PC-3 (cell line): ENCODE measurements around the gene PCDHA1. TPM values are rescaled to one million over a fixed set of nuclear protein-coding genes. Genes with fewer than 3 reads are reported as not detected.
"Not testable (repeated sequence)": the region's sequence is repeated elsewhere in the genome, so short reads cannot be mapped to it uniquely, and the experiment has no call there.

Experiments
- ATAC-seq: fragments of 200-7000 bp; cut with Tn5 transposase; 2 replicates; pipeline ENCODE4 v1.9.1; 2020; ENCODE audit warnings: mild to moderate bottlenecking, moderate library complexity
- BruUV-seq: library from RNA; stranded (reverse); fragments of 400-500 nt; replicated peaks from 2 replicates; lab custom pipeline; 2021; lab: Mats Ljungman, UMichigan
- CTCF ChIA-PET: fragments of 300-600 bp; sonication (Branson Sonifier 250); formaldehyde crosslinking; loops from one replicate; lab custom pipeline; 2022; ENCODE audit warnings: antibody characterized with exemption; lab: Charles Lee
- POLR2A ChIA-PET: fragments of 300-600 bp; sonication (Branson Sonifier 250); formaldehyde crosslinking; loops from one replicate; lab custom pipeline; 2022; ENCODE audit warnings: antibody characterized with exemption; ENCODE audit not compliant: unreplicated experiment; lab: Charles Lee
- DNase-seq: peaks from one replicate; pipeline ENCODE4 v3.0.0-alpha.2; 2015
- H2AFZ ChIP-seq: fragments of 300-600 bp; sonication (generic); 2 replicates; pipeline ENCODE4 v1.6.0; 2016; ENCODE audit warnings: antibody characterized with exemption, low read length
- H3F3A ChIP-seq: fragments of 300-600 bp; sonication (generic); one replicate; pipeline ENCODE4 v1.6.0; 2017; ENCODE audit warnings: antibody characterized with exemption, low read length, control low read depth, mild to moderate bottlenecking; ENCODE audit not compliant: unreplicated experiment
- H3K27ac ChIP-seq: fragments of 300-600 bp; sonication (generic); 2 replicates; pipeline ENCODE4 v1.5.1; 2016; ENCODE audit warnings: mild to moderate bottlenecking, low read length
- H3K27me3 ChIP-seq: fragments of 300-600 bp; sonication (generic); 2 replicates; pipeline ENCODE4 v1.6.1; 2016; ENCODE audit warnings: low read length, mixed read lengths
- H3K36me3 ChIP-seq: fragments of 300-600 bp; sonication (generic); 2 replicates; pipeline ENCODE4 v1.6.1; 2016; ENCODE audit warnings: low read depth, mixed run types, low read length, mixed read lengths
- H3K4me1 ChIP-seq: fragments of 300-600 bp; sonication (generic); 2 replicates; pipeline ENCODE4 v1.5.1; 2016; ENCODE audit warnings: low read length; ENCODE audit not compliant: insufficient read depth
- H3K4me2 ChIP-seq: fragments of 300-600 bp; sonication (generic); 2 replicates; pipeline ENCODE4 v1.6.0; 2016; ENCODE audit warnings: low read length
- H3K4me3 ChIP-seq: fragments of 300-600 bp; sonication (generic); 2 replicates; pipeline ENCODE4 v1.5.1; 2016; ENCODE audit warnings: mild to moderate bottlenecking, low read length, mixed read lengths
- H3K79me2 ChIP-seq: fragments of 300-600 bp; sonication (generic); 2 replicates; pipeline ENCODE4 v1.6.1; 2017; ENCODE audit warnings: low read length, mixed read lengths
- H3K9ac ChIP-seq: fragments of 300-600 bp; sonication (generic); 2 replicates; pipeline ENCODE4 v1.6.0; 2016; ENCODE audit warnings: mild to moderate bottlenecking, low read length
- H3K9me2 ChIP-seq: fragments of 300-600 bp; sonication (generic); replicated peaks from 2 replicates; pipeline ENCODE4 v1.6.1; 2016; ENCODE audit warnings: mixed run types, low read length, mixed read lengths
- H3K9me3 ChIP-seq: fragments of 300-600 bp; sonication (generic); 2 replicates; pipeline ENCODE4 v1.6.1; 2016; ENCODE audit warnings: low read length, mixed read lengths
- H4K20me1 ChIP-seq: fragments of 300-600 bp; sonication (generic); 2 replicates; pipeline ENCODE4 v1.6.1; 2016; ENCODE audit warnings: low read length, mixed read lengths
- EZH2 ChIP-seq: fragments of 300-600 bp; sonication (generic); IDR thresholded peaks from one replicate; pipeline ENCODE4 v1.6.1; 2017; ENCODE audit warnings: antibody characterized with exemption, mild to moderate bottlenecking, low read length; ENCODE audit not compliant: unreplicated experiment
- EZH2phosphoT487 ChIP-seq: fragments of 300-600 bp; sonication (generic); IDR thresholded peaks from 2 replicates; pipeline ENCODE4 v1.6.1; 2018; ENCODE audit warnings: mild to moderate bottlenecking, antibody characterized with exemption, low read length, borderline replicate concordance
- intact Hi-C: fragments of 100-400 bp; cut with micrococcal nuclease; formaldehyde crosslinking; loops from 2 replicates; pipeline ENCODE4 v1.9.0; 2023
- total RNA-seq: library from RNA; depleted of rRNA; stranded (reverse); fragments of >200 nt; gene quantifications from 2 replicates; pipeline ENCODE4 v1.2.3, GENCODE V29; 2014
- TF ChIP-seq, protein P1 (sequence below): fragments of 300-600 bp; sonication (generic); conservative IDR thresholded peaks from 2 replicates; pipeline ENCODE4 v1.5.1; 2017; ENCODE audit warnings: antibody characterized with exemption, low read depth, mild to moderate bottlenecking, low read length

PCDHA1 gene
- total RNA-seq, 1 experiment from 2014 or later: not detected

DNA sequence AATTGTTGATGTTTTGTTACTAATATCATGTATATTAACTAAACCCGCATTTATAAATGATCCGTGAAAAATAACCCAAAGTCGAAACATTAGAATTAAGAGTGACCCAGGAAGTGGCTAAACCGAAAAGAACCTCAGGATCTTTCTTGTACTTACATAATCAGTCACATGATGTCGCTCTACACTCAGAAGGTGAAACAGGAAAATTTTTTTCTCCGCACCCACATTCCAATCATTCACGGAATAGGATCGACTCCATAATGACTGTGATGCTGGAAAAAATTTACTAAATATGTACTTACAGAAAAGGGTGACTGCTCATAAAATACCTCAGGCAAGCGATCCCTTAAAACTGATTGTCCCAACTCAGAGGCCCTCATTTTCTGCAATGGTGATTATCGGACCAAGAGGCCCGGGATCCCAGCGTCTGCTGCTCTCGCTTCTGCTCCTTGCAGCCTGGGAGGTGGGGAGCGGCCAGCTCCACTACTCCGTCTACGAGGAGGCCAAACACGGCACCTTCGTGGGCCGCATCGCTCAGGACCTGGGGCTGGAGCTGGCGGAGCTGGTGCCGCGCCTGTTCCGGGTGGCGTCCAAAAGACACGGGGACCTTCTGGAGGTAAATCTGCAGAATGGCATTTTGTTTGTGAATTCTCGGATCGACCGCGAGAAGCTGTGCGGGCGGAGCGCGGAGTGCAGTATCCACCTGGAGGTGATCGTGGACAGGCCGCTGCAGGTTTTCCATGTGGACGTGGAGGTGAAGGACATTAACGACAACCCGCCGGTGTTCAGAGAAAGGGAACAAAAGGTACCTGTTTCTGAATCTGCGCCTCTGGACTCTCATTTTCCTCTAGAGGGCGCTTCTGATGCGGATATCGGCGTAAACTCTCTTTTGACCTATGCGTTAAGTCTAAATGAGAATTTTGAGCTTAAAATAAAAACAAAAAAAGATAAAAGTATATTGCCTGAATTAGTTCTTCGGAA, 89.4 kb downstream of the PCDHA1 start, which contains the start of gene PCDHA12:
PCDHA12 (plus strand) TSS at position 224 of the 981 bp plus-strand sequence; CDS start at position 389, 165 bp downstream.
- ChIA-PET POLR2A (interaction anchor here (0.7 kb wide), 1 partner anchor 52 kb away, joined by 3 read pairs; no protein-coding TSS in a partner anchor), CTCF (interaction anchor here (0.5 to 1.4 kb wide), 3 partner anchors 34 to 165 kb away, joined by 4 to 17 read pairs (median 4); partner anchors contain the start of gene PCDHAC2)
- H3K4me3 ChIP-seq: peak within 1 kb of the TSS; percentile 86
- H3K27me3 ChIP-seq: no peaks in the 10 kb centered on the region
- no peaks in the 10 kb centered on the region for H3F3A ChIP-seq
- peak; percentile 82 for DNase-seq
- peak; percentile 80 for ATAC-seq
- no peaks in the 10 kb centered on the region for H4K20me1 ChIP-seq
- TSS peak; percentile 87 for BruUV-seq
- intact Hi-C loops: loop anchor here (1.0 to 2.0 kb wide), 4 partner anchors 34 to 165 kb away; partner anchors contain the start of genes PCDHA4, PCDHA8 and PCDHAC1
- no peaks in the 10 kb centered on the region for H3K9me3 ChIP-seq
- peaks cover 14% of the 10 kb centered on the region for H3K4me1 ChIP-seq
- H3K79me2 ChIP-seq: peaks cover 9% of the 10 kb centered on the region; the same call in 1 of the 2 replicates
- peak within 1 kb of the TSS; percentile 96 for H2AFZ ChIP-seq
- peak within 1 kb of the TSS; percentile 89 for H3K4me2 ChIP-seq
- H3K9me2 ChIP-seq: no peaks in the 10 kb centered on the region
- H3K9ac ChIP-seq: peak within 1 kb of the TSS; percentile 70
- TF ChIP-seq EZH2phosphoT487: no peak
- TF ChIP-seq, protein P1, sequence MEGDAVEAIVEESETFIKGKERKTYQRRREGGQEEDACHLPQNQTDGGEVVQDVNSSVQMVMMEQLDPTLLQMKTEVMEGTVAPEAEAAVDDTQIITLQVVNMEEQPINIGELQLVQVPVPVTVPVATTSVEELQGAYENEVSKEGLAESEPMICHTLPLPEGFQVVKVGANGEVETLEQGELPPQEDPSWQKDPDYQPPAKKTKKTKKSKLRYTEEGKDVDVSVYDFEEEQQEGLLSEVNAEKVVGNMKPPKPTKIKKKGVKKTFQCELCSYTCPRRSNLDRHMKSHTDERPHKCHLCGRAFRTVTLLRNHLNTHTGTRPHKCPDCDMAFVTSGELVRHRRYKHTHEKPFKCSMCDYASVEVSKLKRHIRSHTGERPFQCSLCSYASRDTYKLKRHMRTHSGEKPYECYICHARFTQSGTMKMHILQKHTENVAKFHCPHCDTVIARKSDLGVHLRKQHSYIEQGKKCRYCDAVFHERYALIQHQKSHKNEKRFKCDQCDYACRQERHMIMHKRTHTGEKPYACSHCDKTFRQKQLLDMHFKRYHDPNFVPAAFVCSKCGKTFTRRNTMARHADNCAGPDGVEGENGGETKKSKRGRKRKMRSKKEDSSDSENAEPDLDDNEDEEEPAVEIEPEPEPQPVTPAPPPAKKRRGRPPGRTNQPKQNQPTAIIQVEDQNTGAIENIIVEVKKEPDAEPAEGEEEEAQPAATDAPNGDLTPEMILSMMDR: peak; percentile 67
- H3K36me3 ChIP-seq: no peaks in the 10 kb centered on the region
- peak within 1 kb of the TSS; percentile 42; the same call in 1 of the 2 replicates for H3K27ac ChIP-seq

DNA sequence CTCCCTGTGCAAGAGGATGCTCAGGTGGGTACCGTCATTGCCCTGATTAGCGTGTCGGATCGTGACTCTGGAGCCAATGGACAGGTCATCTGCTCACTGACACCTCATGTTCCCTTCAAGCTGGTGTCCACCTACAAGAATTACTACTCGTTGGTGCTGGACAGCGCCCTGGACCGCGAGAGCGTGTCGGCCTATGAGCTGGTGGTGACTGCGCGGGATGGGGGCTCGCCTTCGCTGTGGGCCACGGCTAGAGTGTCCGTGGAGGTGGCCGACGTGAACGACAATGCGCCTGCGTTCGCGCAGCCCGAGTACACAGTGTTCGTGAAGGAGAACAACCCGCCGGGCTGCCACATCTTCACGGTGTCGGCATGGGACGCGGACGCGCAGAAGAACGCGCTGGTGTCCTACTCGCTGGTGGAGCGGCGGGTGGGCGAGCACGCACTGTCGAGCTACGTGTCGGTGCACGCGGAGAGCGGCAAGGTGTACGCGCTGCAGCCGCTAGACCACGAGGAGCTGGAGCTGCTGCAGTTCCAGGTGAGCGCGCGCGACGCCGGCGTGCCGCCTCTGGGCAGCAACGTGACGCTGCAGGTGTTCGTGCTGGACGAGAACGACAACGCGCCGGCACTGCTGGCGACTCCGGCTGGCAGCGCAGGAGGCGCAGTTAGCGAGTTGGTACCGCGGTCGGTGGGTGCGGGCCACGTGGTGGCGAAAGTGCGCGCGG, 90.8 kb downstream of the PCDHA1 start:
- Histone ChIP-seq H3K4me2 (0 out of 2 replicates have a peak overlapping the region, but pooled peaks have one; percentile 89), H3K4me1 (peaks cover 22% of the 10 kb centered on the region)
- H3F3A ChIP-seq, H3K27ac ChIP-seq, H3K79me2 ChIP-seq, BruUV-seq, POLR2A ChIA-PET, H3K27me3 ChIP-seq, H3K4me3 ChIP-seq, H3K9me2 ChIP-seq, H4K20me1 ChIP-seq, intact Hi-C loops, H3K9ac ChIP-seq, H3K9me3 ChIP-seq, H3K36me3 ChIP-seq, ATAC-seq, CTCF ChIA-PET, H2AFZ ChIP-seq, DNase-seq: not testable (repeated sequence)

DNA sequence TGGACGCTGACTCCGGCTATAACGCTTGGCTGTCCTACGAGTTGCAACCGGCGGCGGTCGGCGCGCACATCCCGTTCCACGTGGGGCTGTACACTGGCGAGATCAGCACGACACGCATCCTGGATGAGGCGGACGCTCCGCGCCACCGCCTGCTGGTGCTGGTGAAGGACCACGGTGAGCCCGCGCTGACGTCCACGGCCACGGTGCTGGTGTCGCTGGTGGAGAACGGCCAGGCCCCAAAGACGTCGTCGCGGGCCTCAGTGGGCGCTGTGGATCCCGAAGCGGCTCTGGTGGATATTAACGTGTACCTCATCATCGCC, 91.3 kb downstream of the PCDHA1 start:
- no peak overlapping the region for H3K27ac ChIP-seq
- DNase-seq (no peak), ATAC-seq (no peak)
- H3K9ac ChIP-seq: no peak overlapping the region
- intact Hi-C loops: no loop called here
- no peaks in the 10 kb centered on the region for H3K9me3 ChIP-seq
- no peak overlapping the region for H3K4me2 ChIP-seq
- H3K27me3 ChIP-seq: no peaks in the 10 kb centered on the region
- no peaks in the 10 kb centered on the region for H3K36me3 ChIP-seq
- ChIA-PET CTCF (no interaction called here), POLR2A (no interaction called here)
- peaks cover 9% of the 10 kb centered on the region; the same call in 1 of the 2 replicates for H3K79me2 ChIP-seq
- H4K20me1 ChIP-seq: no peaks in the 10 kb centered on the region
- H3K4me1 ChIP-seq: peaks cover 23% of the 10 kb centered on the region
- H2AFZ ChIP-seq: no peak overlapping the region
- H3K9me2 ChIP-seq: no peaks in the 10 kb centered on the region
- TF ChIP-seq EZH2 (no peak), EZH2phosphoT487 (no peak)
- TF ChIP-seq, protein P1: no peak
- H3K4me3 ChIP-seq: no peak overlapping the region
- no TSS peak for BruUV-seq
- no peaks in the 10 kb centered on the region for H3F3A ChIP-seq
